ENCODE results near the gene CXCL17.
A peak's percentile ranks its signal among the peaks of the same experiment; 100 is the strongest.

The CXCL17 gene

DNA sequence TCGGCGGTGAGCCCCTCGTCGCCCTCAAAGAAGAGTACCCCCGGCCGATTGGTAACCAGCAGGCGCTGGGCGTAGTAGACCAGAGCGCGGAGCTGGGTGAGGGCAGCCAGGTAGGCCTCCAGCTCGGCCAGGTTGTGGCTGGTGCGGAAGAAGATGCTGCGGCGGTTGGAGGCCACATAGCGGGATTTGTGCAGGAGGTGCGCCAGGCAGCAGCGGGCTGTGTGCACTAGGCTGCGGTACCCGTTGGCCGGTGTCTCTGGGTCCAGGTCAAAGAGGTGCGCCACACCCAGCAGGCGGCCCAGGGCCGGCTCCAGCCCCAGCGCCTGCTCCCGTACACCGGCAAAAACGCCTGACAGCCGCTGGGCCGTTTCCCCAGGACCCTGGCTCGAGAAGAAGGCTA is 32.4 kb downstream of the CXCL17 start:
- no peak overlapping the region for H2AFZ ChIP-seq (ENCODE audit: low read length, unreplicated experiment)
- no peaks in the 10 kb centered on the region for H3K36me3 ChIP-seq (ENCODE audit: insufficient read depth, low read length)
- H3K4me3 ChIP-seq (ENCODE audit: low read depth, low read length): no peak overlapping the region
- H3K79me2 ChIP-seq (ENCODE audit: control insufficient read depth, insufficient read depth, low read length, unreplicated experiment): no peaks in the 10 kb centered on the region
- H3K27ac ChIP-seq (ENCODE audit: low read depth, low read length): no peak overlapping the region
- H3K4me1 ChIP-seq (ENCODE audit: control insufficient read depth, insufficient read depth, low read length, unreplicated experiment): no peaks in the 10 kb centered on the region
- no peaks in the 10 kb centered on the region for H3K27me3 ChIP-seq (ENCODE audit: insufficient read depth, low read length)

DNA sequence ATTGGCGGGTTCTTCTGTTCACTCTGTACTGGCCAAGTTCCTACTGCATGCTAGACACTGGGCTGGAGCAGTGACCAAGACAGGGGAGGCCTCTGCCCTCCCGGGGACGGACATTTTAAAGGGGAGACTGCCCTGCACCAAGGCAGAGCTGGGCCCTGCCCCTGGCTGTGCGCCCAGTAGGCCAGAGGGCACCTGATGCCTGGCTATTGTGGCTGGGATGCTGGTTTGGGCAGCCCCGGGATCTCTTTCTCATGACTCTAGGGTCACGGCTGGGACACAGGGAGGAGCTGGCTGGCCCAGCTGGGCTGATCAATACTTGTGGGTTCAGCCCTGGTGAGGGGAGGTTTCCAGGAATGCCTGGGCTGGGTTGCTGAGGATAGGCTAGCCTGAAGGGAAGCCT is 33.3 kb downstream of the CXCL17 start:
- Histone ChIP-seq H3K36me3 (ENCODE audit: insufficient read depth, low read length) (no peaks in the 10 kb centered on the region), H3K4me1 (ENCODE audit: control insufficient read depth, insufficient read depth, low read length, unreplicated experiment) (no peaks in the 10 kb centered on the region), H3K79me2 (ENCODE audit: control insufficient read depth, insufficient read depth, low read length, unreplicated experiment) (no peaks in the 10 kb centered on the region), H3K27me3 (ENCODE audit: insufficient read depth, low read length) (no peaks in the 10 kb centered on the region), H3K27ac (ENCODE audit: low read depth, low read length) (no peak overlapping the region), H3K4me3 (ENCODE audit: low read depth, low read length) (no peak overlapping the region), H2AFZ (ENCODE audit: low read length, unreplicated experiment) (no peak overlapping the region)

DNA sequence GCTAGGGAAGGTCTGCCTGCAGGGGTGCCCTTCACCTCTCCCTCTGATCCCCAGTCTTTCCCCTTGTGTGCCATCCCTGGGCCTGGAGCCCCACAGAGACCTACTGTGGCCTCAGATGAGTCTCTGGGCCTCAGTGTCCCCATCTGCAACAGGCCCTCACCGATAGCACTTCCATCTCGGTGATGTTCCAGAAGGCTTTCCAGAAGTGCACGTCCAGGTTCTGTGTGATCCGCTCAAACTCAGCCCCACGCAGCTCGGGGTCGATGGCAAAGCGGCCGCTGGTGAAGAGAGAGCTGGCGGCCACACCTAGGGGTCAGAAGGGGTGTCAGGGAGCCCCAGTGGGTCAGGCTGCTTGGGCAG is 35.0 kb downstream of the CXCL17 start:
- H3K79me2 ChIP-seq (ENCODE audit: control insufficient read depth, insufficient read depth, low read length, unreplicated experiment): no peaks in the 10 kb centered on the region
- no peak overlapping the region for H3K4me3 ChIP-seq (ENCODE audit: low read depth, low read length)
- no peaks in the 10 kb centered on the region for H3K27me3 ChIP-seq (ENCODE audit: insufficient read depth, low read length)
- H3K36me3 ChIP-seq (ENCODE audit: insufficient read depth, low read length): no peaks in the 10 kb centered on the region
- H3K4me1 ChIP-seq (ENCODE audit: control insufficient read depth, insufficient read depth, low read length, unreplicated experiment): no peaks in the 10 kb centered on the region
- no peak overlapping the region for H3K27ac ChIP-seq (ENCODE audit: low read depth, low read length)
- no peak overlapping the region for H2AFZ ChIP-seq (ENCODE audit: low read length, unreplicated experiment)

DNA sequence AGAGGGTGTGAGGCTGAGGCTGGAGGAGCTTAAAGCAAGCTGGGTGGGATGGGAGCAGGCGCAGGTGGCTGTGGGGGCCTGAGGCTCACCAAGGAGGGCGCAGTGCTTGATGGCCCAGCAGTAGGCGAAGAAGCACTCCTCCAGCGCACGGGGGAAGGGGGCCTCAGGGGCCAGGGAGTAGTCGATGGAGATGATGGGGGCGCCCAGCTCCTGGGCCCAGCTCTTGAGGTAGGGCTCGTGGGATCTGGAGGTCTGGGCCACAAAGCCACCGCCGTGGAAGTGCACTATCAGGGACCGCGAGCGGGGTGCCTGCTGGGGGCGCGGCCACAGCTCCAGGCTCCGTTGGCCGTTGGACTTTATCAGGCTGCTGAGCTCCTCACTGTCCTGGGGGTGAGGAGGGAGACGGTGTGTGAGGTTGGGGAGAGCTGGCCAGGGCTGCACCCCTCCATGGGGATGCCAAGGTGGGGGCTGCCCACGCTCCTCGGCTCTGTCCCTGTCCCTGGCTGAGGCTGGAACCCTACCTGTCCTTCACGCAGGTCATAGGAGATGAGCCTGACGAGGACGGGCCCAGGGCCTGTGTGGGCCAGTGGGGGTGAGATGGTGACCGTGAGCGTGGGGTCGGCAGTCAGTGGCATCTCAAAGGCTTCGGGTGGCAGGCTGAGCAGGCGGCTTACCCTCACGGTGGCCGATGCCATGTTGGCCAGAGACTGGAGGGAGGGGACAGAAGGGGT is 35.5 kb downstream of the CXCL17 start:
- Histone ChIP-seq H3K4me1 (ENCODE audit: control insufficient read depth, insufficient read depth, low read length, unreplicated experiment) (no peaks in the 10 kb centered on the region), H3K27me3 (ENCODE audit: insufficient read depth, low read length) (no peaks in the 10 kb centered on the region), H2AFZ (ENCODE audit: low read length, unreplicated experiment) (no peak overlapping the region)

DNA sequence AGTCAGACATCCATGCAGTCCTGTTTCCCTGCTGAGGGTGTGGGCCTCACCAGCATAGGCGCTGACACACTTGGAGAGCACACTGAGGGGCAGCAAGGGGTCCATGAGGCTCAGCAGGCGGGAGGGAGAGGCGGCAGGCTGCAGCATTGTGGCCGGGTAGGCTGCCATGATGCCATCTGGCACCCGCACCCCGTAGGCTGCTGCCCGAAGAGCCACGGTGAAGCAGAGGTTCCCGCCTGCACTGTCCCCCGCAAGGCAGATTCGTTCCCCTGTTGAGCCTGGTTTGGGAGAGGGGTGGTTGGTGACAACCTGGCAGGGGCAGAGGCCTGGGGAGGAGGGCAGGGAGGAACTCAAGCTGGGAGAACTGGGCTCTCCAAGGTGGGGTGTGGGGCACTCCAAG is 36.6 kb downstream of the CXCL17 start:
- no peaks in the 10 kb centered on the region for H3K4me1 ChIP-seq (ENCODE audit: control insufficient read depth, insufficient read depth, low read length, unreplicated experiment)
- no peak overlapping the region for H2AFZ ChIP-seq (ENCODE audit: low read length, unreplicated experiment)
- H3K79me2 ChIP-seq (ENCODE audit: control insufficient read depth, insufficient read depth, low read length, unreplicated experiment): no peaks in the 10 kb centered on the region
- no peaks in the 10 kb centered on the region for H3K27me3 ChIP-seq (ENCODE audit: insufficient read depth, low read length)
- no peak overlapping the region for H3K27ac ChIP-seq (ENCODE audit: low read depth, low read length)
- H3K4me3 ChIP-seq (ENCODE audit: low read depth, low read length): no peak overlapping the region
- no peaks in the 10 kb centered on the region for H3K36me3 ChIP-seq (ENCODE audit: insufficient read depth, low read length)

More for the DNA sequence above, 35.5 kb downstream of the CXCL17 start:
- Histone ChIP-seq H3K79me2 (ENCODE audit: control insufficient read depth, insufficient read depth, low read length, unreplicated experiment) (no peaks in the 10 kb centered on the region), H3K4me3 (ENCODE audit: low read depth, low read length) (no peak overlapping the region), H3K36me3 (ENCODE audit: insufficient read depth, low read length) (no peaks in the 10 kb centered on the region), H3K27ac (ENCODE audit: low read depth, low read length) (no peak overlapping the region)

DNA sequence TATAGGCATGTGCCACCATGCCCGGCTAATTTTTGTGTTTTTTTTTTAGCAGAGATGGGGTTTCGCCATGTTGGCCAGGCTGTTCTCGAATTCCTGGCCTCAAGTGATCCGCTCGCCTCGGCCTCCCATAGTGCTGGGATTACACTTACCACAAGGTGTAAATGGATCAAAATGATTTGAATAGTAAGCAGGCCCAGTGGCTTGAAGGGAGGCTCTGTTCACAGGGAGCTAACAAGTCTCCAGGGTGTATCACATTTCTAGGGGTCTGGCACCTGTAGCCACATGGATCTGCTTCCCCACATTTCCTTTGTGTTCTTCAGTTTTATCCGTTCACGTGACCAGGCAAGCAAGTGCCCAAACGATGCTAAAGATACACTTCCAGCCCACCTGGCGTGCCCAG is 39.2 kb downstream of the CXCL17 start:
- no peaks in the 10 kb centered on the region for H3K36me3 ChIP-seq (ENCODE audit: insufficient read depth, low read length)

DNA sequence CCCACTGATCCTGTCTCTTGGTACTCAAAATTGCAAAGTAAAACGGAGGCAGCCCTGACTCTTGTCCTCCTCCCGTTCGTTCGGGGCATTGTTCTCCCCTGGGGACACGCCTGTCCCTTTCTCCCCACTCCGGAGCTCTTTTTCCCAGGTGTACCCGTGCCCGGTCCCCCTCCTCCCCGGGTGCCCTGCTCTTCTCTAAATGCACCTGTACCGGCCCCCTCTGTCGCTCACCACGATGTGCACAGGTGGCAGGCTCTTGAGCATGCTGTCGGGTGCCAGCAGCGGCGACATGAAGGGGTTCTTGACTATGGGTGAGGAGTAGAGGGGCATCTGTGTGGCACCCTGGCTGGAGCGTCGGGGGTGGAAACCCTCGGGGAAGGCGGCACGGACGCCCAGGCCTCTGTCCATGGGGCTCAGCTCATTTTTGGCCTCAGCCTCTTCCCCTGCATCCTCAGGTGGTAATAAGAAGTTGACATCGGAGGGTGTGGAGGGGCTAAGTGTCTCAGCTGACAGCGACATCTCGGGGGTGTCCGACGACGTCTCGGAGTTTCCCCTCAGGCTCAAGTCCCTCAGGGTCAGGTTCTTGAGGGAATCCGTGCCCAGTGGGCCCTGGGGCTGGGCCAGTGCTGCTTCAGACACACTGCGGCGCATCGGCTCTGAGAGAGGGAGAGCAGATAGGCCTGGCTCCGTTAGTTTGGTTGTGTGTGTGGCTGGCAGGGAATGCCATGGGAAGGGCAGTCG is 40.2 kb downstream of the CXCL17 start:
- H3K36me3 ChIP-seq (ENCODE audit: insufficient read depth, low read length): no peaks in the 10 kb centered on the region
- H3K4me1 ChIP-seq (ENCODE audit: control insufficient read depth, insufficient read depth, low read length, unreplicated experiment): peaks cover 4% of the 10 kb centered on the region
- H3K79me2 ChIP-seq (ENCODE audit: control insufficient read depth, insufficient read depth, low read length, unreplicated experiment): peaks cover 3% of the 10 kb centered on the region
- H3K4me3 ChIP-seq (ENCODE audit: low read depth, low read length): no peak overlapping the region
- no peaks in the 10 kb centered on the region for H3K27me3 ChIP-seq (ENCODE audit: insufficient read depth, low read length)
- no peak overlapping the region for H2AFZ ChIP-seq (ENCODE audit: low read length, unreplicated experiment)
- no peak overlapping the region for H3K27ac ChIP-seq (ENCODE audit: low read depth, low read length)

More for the DNA sequence above, 39.2 kb downstream of the CXCL17 start:
- H3K79me2 ChIP-seq (ENCODE audit: control insufficient read depth, insufficient read depth, low read length, unreplicated experiment): no peaks in the 10 kb centered on the region
- no peak overlapping the region for H3K27ac ChIP-seq (ENCODE audit: low read depth, low read length)
- no peak overlapping the region for H3K4me3 ChIP-seq (ENCODE audit: low read depth, low read length)
- no peaks in the 10 kb centered on the region for H3K4me1 ChIP-seq (ENCODE audit: control insufficient read depth, insufficient read depth, low read length, unreplicated experiment)
- no peak overlapping the region for H2AFZ ChIP-seq (ENCODE audit: low read length, unreplicated experiment)
- no peaks in the 10 kb centered on the region for H3K27me3 ChIP-seq (ENCODE audit: insufficient read depth, low read length)

DNA sequence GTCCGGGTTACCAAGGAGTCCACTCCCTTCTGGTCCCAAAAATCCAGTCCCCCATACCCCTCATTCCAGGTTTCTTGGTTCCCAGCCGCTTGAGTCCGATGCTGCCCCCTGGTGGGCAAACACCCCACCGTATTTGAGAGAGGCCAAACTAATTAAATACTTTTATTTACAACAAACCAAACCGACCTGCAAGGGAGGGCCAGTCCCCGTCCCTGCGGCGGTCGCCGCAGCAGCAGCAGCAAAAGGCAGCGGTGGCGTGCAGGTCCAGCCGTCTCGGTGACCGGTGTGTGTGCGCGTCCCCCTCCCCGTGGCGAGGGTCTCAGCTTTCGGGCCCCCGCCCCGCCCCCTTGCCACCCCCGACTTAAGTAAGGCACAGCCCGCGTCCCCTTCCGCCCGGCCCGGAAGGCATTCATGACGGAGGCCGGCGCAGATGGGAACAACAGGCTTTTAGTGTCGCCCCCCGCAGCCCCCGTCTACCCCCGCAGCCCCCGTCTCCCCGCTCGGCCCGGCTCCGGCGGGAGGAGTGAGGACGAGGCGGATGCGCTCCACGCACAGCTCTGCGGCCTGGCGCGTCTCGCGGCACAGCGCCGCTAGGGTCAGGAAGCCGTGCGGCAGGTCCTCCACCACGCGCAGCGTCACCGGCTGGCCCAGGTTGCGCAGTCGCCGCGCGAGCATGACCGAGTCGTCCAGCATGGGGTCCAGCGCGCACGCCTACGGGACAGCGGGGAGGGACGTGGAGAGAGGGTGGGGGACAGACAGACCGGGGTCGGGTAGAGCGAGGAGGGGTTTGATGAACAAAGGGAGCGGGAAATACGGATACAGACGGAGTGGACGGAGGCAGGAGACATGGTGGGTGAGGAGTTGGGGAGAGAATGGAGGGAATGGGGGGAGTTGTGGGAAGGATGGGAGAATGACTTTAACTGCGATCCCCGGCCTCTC is 41.1 kb downstream of the CXCL17 start:
- H2AFZ ChIP-seq (ENCODE audit: low read length, unreplicated experiment): no peak overlapping the region
- peaks cover 5% of the 10 kb centered on the region for H3K4me1 ChIP-seq (ENCODE audit: control insufficient read depth, insufficient read depth, low read length, unreplicated experiment)
- peak overlapping the region; percentile 70 for H3K4me3 ChIP-seq (ENCODE audit: low read depth, low read length)
- H3K79me2 ChIP-seq (ENCODE audit: control insufficient read depth, insufficient read depth, low read length, unreplicated experiment): peaks cover 3% of the 10 kb centered on the region
- H3K27me3 ChIP-seq (ENCODE audit: insufficient read depth, low read length): no peaks in the 10 kb centered on the region
- H3K27ac ChIP-seq (ENCODE audit: low read depth, low read length): no peak overlapping the region
- H3K36me3 ChIP-seq (ENCODE audit: insufficient read depth, low read length): no peaks in the 10 kb centered on the region

DNA sequence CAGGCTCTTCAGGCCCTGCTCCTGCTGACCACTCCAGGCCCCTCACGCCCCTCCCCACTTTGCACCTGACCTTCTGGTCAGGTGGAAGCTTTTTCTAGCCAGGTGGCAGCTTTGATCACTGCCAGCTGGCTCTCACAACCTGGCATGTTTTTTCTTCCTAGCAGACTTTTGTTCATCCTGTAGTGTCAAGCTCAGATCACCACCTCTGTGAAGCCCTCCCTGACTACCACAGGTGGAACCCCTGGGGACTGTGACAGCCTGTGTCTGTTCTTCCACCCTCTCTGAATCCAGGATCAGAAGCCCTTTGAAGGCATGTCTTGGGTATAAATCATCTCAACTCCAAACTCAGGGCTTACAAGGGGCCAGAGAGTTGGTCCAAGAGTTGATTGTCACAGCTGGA is 42.3 kb downstream of the CXCL17 start:
- Histone ChIP-seq H3K27me3 (ENCODE audit: insufficient read depth, low read length) (no peaks in the 10 kb centered on the region), H3K36me3 (ENCODE audit: insufficient read depth, low read length) (no peaks in the 10 kb centered on the region), H3K4me3 (ENCODE audit: low read depth, low read length) (no peak overlapping the region), H3K27ac (ENCODE audit: low read depth, low read length) (no peak overlapping the region), H3K4me1 (ENCODE audit: control insufficient read depth, insufficient read depth, low read length, unreplicated experiment) (peaks cover 8% of the 10 kb centered on the region), H3K79me2 (ENCODE audit: control insufficient read depth, insufficient read depth, low read length, unreplicated experiment) (peaks cover 3% of the 10 kb centered on the region), H2AFZ (ENCODE audit: low read length, unreplicated experiment) (no peak overlapping the region)

DNA sequence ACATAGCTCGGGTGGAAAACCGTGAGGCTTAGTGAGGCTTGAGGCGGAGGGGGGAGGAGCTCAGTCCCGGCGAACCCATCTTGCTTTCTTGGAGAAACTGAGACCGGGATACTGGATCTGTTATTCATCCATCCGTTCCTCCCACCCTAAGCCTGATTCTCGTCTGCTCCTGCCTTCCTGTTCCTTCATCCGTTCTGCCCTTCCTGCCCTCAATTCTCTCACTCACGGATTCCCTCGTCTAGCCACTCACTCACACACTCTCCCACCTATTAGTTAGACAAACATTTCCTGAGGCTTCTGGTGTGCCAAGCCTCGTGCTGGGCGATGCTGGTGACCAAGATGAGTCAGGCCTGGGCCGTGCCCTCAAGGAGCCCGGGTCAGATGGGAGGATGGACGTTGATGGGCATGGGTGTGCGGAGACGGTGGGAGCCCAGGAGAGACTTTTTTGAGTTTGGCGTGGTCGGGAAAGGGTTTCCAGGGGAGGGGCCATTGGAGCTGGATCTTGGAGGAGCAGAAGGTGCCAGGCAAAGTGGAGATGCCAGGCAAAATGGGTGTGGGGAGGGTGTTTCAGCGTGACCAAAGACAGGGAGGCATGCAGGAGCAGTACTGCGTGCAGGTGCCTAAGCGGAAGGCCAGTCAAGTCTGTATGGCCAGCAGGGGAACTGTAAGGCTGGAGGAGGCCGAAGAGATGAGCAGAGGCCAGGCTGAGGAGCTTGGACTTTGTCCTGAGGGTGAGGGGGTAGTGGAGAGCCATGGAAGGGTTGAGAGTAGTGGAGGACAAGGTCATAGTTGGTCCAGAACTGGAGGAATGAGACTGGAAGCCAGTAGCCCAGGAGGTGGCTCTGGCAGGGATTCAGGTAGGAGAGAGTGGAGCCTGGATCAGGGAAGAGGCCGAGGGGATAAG is 45.2 kb downstream of the CXCL17 start:
- H3K27ac ChIP-seq (ENCODE audit: low read depth, low read length): peak overlapping the region; percentile 84
- no peaks in the 10 kb centered on the region for H3K36me3 ChIP-seq (ENCODE audit: insufficient read depth, low read length)
- peak overlapping the region; percentile 82 for H2AFZ ChIP-seq (ENCODE audit: low read length, unreplicated experiment)

More for the DNA sequence above, 45.2 kb downstream of the CXCL17 start:
- Histone ChIP-seq H3K4me3 (ENCODE audit: low read depth, low read length) (peak overlapping the region; percentile 98), H3K27me3 (ENCODE audit: insufficient read depth, low read length) (no peaks in the 10 kb centered on the region), H3K4me1 (ENCODE audit: control insufficient read depth, insufficient read depth, low read length, unreplicated experiment) (peaks cover 8% of the 10 kb centered on the region), H3K79me2 (ENCODE audit: control insufficient read depth, insufficient read depth, low read length, unreplicated experiment) (peaks cover 3% of the 10 kb centered on the region)
